Glutamatergic neuron (in vitro differentiated cells): ENCODE results near the gene NTPCR. TPM values are rescaled to one million over a fixed set of nuclear protein-coding genes. Genes with fewer than 3 reads are reported as not detected.

Source experiments
- DNase-seq: peaks from one replicate; pipeline ENCODE4 v3.0.0; 2022
- H3K27ac Mint-ChIP-seq: one replicate; pipeline ENCODE4 v1.8.0; 2020; ENCODE audit warnings: mild to moderate bottlenecking, mixed read lengths, inconsistent platforms; ENCODE audit not compliant: unreplicated experiment
- H3K27me3 Mint-ChIP-seq: one replicate; pipeline ENCODE4 v1.8.0; 2020; ENCODE audit warnings: mild to moderate bottlenecking, moderate library complexity, mixed read lengths, inconsistent platforms; ENCODE audit not compliant: unreplicated experiment
- H3K36me3 Mint-ChIP-seq: one replicate; pipeline ENCODE4 v1.8.0; 2020; ENCODE audit warnings: mild to moderate bottlenecking, mixed read lengths, inconsistent platforms; ENCODE audit not compliant: unreplicated experiment
- H3K4me1 Mint-ChIP-seq: one replicate; pipeline ENCODE4 v1.8.0; 2020; ENCODE audit warnings: mild to moderate bottlenecking, low read depth, mixed read lengths, inconsistent platforms; ENCODE audit not compliant: unreplicated experiment
- H3K4me3 Mint-ChIP-seq: one replicate; pipeline ENCODE4 v1.8.0; 2020; ENCODE audit warnings: mild to moderate bottlenecking, mixed read lengths, inconsistent platforms; ENCODE audit not compliant: unreplicated experiment
- H3K9me3 Mint-ChIP-seq: one replicate; pipeline ENCODE4 v1.8.0; 2020; ENCODE audit warnings: mild to moderate bottlenecking, moderate library complexity, mixed read lengths, inconsistent platforms; ENCODE audit not compliant: unreplicated experiment
- total RNA-seq: library from RNA; stranded (reverse); fragmentation: NEBNext Ultra II Directional; extraction: Animal tissue kit (Norgen Biotek cat#: 25700); gene quantifications from one replicate; pipeline ENCODE4 v1.2.1, GENCODE V29; 2021; ENCODE audit not compliant: unreplicated experiment
- TF ChIP-seq, protein P1 (sequence below): fragments of 200-600 bp; sonication (generic); IDR thresholded peaks from one replicate; pipeline ENCODE4 v1.5.0; 2021; ENCODE audit not compliant: partially characterized antibody, unreplicated experiment

Gene NTPCR
- total RNA-seq, 1 donor from 2014 or later = 40.7 TPM

DNA sequence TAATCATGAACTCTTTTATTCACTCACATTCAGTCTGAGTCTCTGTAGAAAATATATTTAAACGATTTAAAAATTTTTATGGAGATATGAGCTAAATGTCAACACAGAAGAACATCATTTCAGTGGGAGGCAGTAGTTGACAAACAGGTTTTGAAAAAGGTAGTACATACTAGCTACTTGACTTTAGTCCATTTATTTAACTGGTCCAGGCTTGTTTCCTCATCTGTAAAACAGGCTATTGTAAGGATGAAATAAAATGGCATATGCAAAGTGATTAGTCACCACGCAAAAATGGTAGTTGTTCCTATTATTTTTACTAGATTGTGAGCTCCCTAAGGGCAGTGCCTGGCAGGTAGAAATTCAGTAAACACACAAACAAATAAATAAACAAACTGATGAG lies 75.2 kb downstream of the NTPCR start:
- Mint-ChIP-seq H3K27me3 (peaks cover 2% of the 10 kb centered on the region), H3K27ac (no peak overlapping the region), H3K4me3 (no peak overlapping the region), H3K4me1 (peaks cover 6% of the 10 kb centered on the region), H3K36me3 (peaks cover 5% of the 10 kb centered on the region), H3K9me3 (no peaks in the 10 kb centered on the region)
- TF ChIP-seq, protein P1, sequence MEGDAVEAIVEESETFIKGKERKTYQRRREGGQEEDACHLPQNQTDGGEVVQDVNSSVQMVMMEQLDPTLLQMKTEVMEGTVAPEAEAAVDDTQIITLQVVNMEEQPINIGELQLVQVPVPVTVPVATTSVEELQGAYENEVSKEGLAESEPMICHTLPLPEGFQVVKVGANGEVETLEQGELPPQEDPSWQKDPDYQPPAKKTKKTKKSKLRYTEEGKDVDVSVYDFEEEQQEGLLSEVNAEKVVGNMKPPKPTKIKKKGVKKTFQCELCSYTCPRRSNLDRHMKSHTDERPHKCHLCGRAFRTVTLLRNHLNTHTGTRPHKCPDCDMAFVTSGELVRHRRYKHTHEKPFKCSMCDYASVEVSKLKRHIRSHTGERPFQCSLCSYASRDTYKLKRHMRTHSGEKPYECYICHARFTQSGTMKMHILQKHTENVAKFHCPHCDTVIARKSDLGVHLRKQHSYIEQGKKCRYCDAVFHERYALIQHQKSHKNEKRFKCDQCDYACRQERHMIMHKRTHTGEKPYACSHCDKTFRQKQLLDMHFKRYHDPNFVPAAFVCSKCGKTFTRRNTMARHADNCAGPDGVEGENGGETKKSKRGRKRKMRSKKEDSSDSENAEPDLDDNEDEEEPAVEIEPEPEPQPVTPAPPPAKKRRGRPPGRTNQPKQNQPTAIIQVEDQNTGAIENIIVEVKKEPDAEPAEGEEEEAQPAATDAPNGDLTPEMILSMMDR = no peak
- no peak for DNase-seq

DNA sequence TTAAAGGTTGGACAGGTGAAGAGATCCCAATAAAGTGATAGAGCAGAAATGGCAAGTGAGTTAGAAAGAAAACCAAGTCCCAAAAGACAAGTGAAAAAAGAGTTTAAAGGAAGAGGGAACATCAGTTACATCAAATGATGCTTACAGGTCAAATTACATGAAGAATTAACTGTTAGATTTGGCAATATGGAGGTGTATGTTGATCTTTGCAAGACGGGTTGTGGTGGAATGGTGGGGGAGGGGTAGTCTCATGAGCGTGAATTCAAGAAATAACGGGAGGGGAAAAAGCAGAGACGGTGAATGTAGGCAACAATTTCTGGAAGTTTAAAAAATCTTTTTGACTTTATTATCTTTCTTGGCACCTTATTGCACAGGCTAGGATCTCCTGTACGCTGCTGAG lies 76.6 kb downstream of the NTPCR start:
- TF ChIP-seq, protein P1 = no peak
- peaks cover 4% of the 10 kb centered on the region for H3K36me3 Mint-ChIP-seq
- no peaks in the 10 kb centered on the region for H3K9me3 Mint-ChIP-seq
- no peak overlapping the region for H3K4me3 Mint-ChIP-seq
- DNase-seq = no peak
- H3K27ac Mint-ChIP-seq = no peak overlapping the region
- H3K27me3 Mint-ChIP-seq = peaks cover 2% of the 10 kb centered on the region
- H3K4me1 Mint-ChIP-seq = peaks cover 5% of the 10 kb centered on the region

DNA sequence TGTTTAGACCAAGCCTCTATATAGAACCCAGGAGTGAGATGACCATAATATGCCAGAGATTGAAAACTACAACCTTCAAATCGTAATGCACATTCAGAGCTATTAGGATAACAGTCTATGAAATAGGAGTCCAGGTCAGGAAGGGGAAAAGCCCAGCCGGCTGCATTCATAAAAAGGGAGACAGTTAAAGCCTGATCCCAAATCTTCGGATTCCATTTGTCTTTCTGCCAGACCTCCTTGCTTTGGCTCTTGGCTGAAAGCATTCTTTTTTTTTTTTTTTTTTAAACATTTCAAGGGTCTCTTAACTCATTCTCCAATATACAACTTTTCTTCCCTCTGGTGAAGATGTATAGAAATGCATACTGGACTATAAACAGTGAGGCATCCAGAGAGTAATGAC lies 81.1 kb downstream of the NTPCR start:
- peaks cover 5% of the 10 kb centered on the region for H3K4me1 Mint-ChIP-seq
- no peak for DNase-seq
- no peaks in the 10 kb centered on the region for H3K36me3 Mint-ChIP-seq
- H3K9me3 Mint-ChIP-seq = no peaks in the 10 kb centered on the region
- no peak overlapping the region for H3K4me3 Mint-ChIP-seq
- TF ChIP-seq, protein P1 = no peak
- H3K27me3 Mint-ChIP-seq = no peaks in the 10 kb centered on the region
- H3K27ac Mint-ChIP-seq = no peak overlapping the region

DNA sequence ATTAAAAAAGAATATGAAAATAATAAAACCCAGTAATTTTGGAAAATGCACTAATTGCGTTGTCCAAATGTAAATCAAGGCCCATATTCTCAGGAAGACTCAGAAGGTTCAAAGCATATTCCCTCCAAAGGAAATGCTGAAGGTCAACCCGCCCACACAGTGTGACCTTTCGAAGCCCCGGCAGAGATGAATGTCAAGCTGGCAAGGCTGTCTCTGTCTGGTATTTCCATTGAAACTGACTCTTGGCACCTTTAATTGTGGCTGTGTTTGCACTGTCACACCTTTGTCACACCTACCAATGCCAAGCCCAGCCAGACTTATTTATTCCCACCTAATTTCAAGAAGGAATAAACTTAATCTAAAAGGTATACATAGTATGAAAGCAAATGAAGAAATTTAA lies 82.5 kb downstream of the NTPCR start:
- no peaks in the 10 kb centered on the region for H3K36me3 Mint-ChIP-seq
- H3K4me3 Mint-ChIP-seq = no peak overlapping the region
- H3K27ac Mint-ChIP-seq = no peak overlapping the region
- no peaks in the 10 kb centered on the region for H3K4me1 Mint-ChIP-seq
- H3K27me3 Mint-ChIP-seq = no peaks in the 10 kb centered on the region
- TF ChIP-seq, protein P1 = no peak
- H3K9me3 Mint-ChIP-seq = no peaks in the 10 kb centered on the region
- no peak for DNase-seq

DNA sequence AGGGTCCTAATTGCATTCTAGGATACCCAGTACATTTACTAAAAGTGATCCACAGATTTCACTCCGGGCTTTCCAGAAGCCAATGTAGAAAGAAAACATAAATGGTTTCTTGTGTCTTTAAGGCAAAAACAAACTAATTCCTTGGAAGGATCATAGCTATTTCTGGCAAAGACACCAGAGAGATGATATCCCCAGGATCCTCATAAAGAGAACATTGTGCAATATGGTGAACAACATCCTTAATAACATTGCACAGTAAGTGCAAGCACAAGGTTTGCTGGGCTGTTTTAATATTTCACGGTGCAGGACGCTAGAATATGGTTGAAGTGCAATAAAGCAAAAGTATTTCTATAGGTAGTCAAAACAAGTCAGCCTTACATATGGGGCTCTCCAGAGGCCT lies 83.0 kb downstream of the NTPCR start:
- H3K4me3 Mint-ChIP-seq = no peak overlapping the region
- TF ChIP-seq, protein P1 = no peak
- DNase-seq = no peak
- no peaks in the 10 kb centered on the region for H3K36me3 Mint-ChIP-seq
- no peaks in the 10 kb centered on the region for H3K4me1 Mint-ChIP-seq
- no peaks in the 10 kb centered on the region for H3K9me3 Mint-ChIP-seq
- H3K27ac Mint-ChIP-seq = no peak overlapping the region
- H3K27me3 Mint-ChIP-seq = no peaks in the 10 kb centered on the region

Other genes starting within 250 kb of the NTPCR start
- gene MAP10, start 145.2 kb upstream of the NTPCR start, total RNA-seq = 3.6 TPM